ENCODE results near the gene PPP1R1A.

The PPP1R1A gene, protein sequence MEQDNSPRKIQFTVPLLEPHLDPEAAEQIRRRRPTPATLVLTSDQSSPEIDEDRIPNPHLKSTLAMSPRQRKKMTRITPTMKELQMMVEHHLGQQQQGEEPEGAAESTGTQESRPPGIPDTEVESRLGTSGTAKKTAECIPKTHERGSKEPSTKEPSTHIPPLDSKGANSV

DNA sequence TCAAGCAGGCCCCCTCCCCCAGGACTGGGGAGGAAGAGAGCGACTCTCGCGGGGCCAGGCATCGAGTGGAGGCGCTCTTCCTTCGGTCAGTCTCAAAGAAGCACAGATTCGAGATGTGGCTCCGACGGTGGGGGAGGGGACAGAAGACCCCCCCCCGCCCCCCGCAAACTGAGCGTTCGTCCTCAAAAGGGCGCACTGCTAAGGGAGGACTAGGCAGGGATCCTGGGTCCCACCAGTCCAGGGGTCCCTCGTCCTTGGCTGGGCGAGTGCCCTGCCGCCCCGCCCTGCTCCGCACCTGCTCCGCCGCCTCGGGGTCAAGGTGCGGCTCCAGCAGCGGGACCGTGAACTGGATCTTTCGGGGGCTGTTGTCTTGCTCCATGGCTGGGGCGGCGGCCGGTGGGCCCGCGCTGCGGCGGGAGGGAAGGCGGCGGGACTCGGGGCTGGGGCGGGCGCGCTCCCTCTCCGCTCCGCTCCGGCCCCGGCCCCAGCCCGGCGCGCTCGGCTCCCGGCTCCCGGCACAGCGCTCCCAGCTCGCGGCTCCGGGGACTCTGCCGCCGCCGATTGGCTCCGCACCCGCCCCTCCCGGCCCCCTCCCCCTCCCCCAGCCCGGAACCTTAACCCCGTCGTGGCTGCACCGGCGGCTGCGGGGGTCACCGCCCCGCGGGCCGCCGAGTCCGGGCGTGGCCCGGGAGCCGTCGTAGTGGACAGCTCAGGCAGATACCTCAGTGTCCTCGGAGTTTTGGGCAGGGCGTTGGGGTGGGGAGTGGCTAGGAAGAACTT, at the start of gene PPP1R1A:
PPP1R1A (minus strand) TSS at position 550 of the 780 bp plus-strand sequence; CDS start at position 379, 171 bp downstream.
- DNase-seq (ENCODE audit: low read depth), result no peak

GRCh38 chr12:54634795-54635194, 46.3 kb upstream of the PPP1R1A start, which contains the start of gene LACRT:
Gene LACRT (minus strand): TSS chr12:54634895. CDS start chr12:54634841, 54 bp downstream.
- no peak for DNase-seq (ENCODE audit: low read depth)

GRCh38 chr12:54631988-54632728, 43.7 kb upstream of the PPP1R1A start:
- DNase-seq (ENCODE audit: low read depth), result no peak

- DNase-seq (ENCODE audit: low read depth), result no peak
Measured at GRCh38 chr12:54631551-54631950, 43.1 kb upstream of the PPP1R1A start.

- DNase-seq (ENCODE audit: low read depth), result no peak
Measured at GRCh38 chr12:54629925-54630324, 41.5 kb upstream of the PPP1R1A start.

- DNase-seq (ENCODE audit: low read depth), result no peak
Measured at GRCh38 chr12:54628186-54628846, 39.9 kb upstream of the PPP1R1A start.

- DNase-seq (ENCODE audit: low read depth), result no peak
Measured at GRCh38 chr12:54627304-54627703, 38.8 kb upstream of the PPP1R1A start.

GRCh38 chr12:54625598-54625997, 37.1 kb upstream of the PPP1R1A start:
- no peak for DNase-seq (ENCODE audit: low read depth)

DNA sequence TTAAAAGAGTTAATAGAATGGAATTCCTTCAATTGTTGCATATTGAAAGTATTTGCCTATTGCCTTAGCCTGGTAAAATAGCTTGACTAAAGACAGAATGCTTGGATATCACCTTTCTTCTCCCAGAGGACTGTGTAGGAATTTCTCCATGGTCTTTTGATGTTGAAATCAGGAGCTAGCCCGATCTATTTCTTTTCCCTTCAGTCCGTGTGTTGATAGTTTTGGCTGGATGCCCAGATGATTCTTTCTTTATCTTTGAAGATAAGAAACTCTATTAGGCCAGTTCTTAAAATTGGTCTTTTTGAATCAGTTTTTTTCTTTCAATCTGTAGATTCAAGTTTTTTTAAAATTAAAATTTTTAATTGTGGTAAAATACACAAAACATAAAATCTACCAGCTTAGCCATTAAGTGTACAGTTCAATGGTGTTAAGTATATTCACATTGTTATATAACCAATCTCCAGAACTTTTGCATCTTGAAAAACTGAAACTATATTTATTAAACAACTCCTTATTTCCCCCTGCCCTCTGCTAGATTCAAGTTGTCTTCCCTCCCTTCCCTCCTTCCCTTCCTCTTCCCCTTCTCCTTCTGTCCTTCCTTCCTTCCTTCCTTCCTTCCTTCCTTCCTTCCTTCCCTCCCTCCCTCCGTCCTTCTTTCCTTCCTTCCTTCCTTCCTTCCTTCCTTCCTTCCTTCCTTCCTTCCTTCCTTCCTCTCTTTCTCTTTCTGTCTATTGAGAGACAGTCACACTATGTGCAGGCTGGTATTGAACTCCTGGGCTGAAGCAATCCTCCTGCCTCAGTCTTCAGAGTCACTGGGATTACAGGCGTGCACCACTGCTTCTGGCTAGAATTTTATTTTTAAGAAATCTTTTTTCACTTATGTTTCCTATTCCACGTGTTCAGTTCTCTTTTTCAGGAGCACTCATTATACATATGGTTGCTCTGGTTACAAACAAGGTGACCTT, 36.1 kb upstream of the PPP1R1A start:
- no peak for DNase-seq (ENCODE audit: low read depth)

DNA sequence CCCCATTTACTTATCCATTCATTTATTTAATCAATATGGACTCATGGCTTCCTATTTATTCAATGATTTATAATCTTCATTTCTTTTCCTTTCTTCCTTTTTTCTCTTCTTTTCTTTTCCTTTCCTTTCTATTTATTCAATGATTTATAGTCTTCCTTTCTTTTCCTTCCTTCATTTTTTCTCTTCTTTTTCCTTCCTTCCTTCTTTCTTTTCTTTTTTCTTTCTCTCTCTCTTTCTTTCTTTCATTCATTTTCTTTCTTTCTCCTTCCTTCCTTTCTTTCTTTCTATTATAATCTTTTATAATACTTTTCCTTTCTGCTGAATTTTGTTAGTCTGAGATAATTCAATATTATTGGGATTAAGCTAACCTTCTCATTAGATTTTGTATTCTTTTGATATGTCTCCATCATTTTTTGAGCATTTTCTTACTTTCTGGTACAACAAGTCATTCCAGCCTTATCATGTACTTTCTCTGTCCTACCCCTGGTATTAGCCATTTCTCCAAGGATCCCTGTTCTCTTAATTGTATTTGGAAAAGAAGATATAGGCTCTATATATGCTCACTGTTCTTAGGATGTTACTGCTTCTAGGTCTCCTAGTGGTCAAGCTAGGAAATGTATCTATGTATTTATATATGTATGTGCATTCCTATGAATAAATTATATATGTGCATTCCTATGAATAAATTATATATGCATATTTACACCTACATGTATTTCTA, 34.2 kb upstream of the PPP1R1A start:
- DNase-seq (ENCODE audit: low read depth), result no peak

DNA sequence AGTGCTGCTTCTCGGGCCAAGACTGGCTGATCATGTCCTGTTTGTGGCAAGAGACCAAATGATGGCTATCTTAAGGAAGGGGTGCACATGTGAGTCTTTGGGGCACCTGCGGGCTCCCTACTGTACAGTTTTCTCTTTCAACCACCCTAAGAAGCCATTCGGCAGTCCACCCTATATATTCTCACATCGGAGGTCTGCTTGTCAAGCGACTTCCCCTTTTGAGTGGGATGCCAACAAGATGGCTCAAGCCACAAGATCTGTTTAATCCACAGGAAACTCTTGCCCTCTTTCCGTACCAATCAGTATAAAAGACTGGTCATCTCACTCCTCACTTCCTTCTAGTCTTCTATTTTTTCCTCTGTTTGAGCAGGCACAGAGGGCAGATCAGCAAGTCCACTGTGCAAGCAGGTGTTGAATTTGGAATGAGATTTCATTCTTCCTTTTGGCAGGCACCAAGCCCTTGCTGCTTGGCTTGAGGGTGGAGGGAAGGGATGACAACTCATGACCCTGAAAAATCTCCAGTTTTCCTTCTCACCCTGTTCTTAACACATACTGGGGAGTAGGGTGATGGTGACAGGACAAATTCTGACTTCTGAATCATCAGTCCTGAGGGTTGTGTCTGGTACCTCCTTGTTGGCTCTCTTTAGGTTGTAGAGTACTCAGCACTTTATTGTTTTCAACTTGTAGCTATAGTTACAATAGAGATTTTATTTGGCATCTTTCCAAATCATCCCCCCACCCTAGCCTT, 28.6 kb upstream of the PPP1R1A start:
- no peak for DNase-seq (ENCODE audit: low read depth)

DNA sequence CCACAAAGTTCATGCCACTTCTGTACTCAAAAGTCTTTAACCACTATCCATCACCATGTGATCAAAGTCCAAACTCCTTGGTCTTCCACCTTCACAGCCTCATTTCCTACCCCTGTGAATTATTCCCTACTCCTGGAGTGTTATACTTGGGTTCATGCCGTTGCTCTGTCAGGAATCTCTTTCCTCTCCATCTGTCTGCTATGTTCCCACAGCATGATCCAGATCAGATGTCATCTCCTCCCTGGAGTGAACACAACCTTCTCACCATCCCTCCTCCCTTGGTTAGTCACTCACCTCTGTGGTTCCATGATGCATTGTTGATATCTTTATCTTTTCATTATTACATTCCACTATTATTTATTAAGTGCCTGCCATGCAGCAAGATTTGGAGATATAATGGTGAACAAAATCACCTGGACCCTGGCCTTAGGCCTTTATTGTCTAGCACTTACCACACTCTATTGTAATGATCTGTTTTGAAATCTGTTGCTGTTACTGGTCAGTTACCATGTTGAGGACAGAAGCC, 23.8 kb upstream of the PPP1R1A start:
- DNase-seq (ENCODE audit: low read depth), result no peak

DNA sequence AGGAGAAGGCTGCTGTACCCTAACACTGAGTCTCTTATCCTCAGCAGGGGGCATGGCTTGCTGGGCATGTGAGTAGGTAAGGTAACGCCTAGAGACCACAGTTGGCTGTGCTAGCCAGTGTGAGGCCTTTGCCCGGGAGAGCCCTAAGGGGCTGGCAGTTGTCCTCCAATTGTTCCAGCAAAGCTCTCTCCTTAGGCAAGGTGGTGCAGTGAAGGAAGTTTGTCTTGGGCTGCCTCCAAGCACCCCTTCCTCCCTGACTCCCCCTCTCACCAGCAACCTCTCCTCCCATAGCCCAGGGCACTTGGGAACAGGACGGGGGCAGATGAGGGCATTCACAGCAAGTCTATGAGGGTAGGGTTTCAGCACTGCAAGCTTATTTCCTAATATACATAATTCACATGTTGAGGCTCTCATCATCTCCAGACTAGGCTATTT, 23.3 kb upstream of the PPP1R1A start:
- no peak for DNase-seq (ENCODE audit: low read depth)

GRCh38 chr12:54608769-54609168, 20.3 kb upstream of the PPP1R1A start:
- DNase-seq (ENCODE audit: low read depth), result no peak

DNA sequence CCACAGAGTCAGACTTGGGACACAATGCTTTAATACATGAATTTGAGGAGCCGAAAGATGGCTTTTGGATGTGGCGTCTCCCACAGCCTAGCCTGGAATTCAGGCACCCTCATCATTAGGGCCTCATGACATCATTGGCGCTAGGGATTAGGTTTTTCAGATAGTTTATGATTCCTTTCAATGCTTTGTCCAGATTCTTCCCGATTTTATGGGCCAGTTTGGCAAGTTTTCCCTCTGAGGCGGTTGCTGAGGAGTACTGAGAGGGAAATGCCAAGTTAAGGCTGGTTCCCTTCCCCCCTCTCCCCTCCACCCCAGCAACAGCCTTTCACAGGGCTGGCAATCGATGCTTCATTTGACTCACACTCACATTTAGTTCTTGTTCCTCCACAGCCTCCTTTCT, 19.7 kb upstream of the PPP1R1A start:
- no peak for DNase-seq (ENCODE audit: low read depth)

- DNase-seq (ENCODE audit: low read depth), result no peak
Measured at GRCh38 chr12:54606556-54606955, 18.1 kb upstream of the PPP1R1A start.

GRCh38 chr12:54605138-54605970, 16.9 kb upstream of the PPP1R1A start:
- DNase-seq (ENCODE audit: low read depth), result no peak

GRCh38 chr12:54604436-54604835, 16.0 kb upstream of the PPP1R1A start:
- DNase-seq (ENCODE audit: low read depth), result no peak

GRCh38 chr12:54603872-54604271, 15.4 kb upstream of the PPP1R1A start:
- no peak for DNase-seq (ENCODE audit: low read depth)
